OCI-LY3 (cell line): ENCODE results near the gene SRRM4.

Experiments used
- H2AFZ ChIP-seq: fragments of 200-600, 300-600 bp; shearing (Covaris generic); 2 replicates; pipeline ENCODE4 v1.6.0; 2014; ENCODE audit warnings: antibody characterized with exemption, low read depth, low read length
- H3K27ac ChIP-seq: fragments of 200-600, 300-600 bp; sonication (generic); 2 replicates; pipeline ENCODE4 v1.5.1; 2014; ENCODE audit warnings: mild to moderate bottlenecking, low read length, moderate library complexity, mixed read lengths
- H3K27me3 ChIP-seq: fragments of 200-600, 300-600 bp; sonication (generic); 2 replicates; pipeline ENCODE4 v1.6.1; 2014; ENCODE audit warnings: low read depth, low read length, mixed read lengths
- H3K36me3 ChIP-seq: fragments of 200-600, 300-600 bp; sonication (generic); replicated peaks from 2 replicates; pipeline ENCODE3; 2014; ENCODE audit warnings: low read depth, low read length, mixed read lengths
- H3K4me1 ChIP-seq: fragments of 300-600, 200-600 bp; sonication (generic); 2 replicates; pipeline ENCODE4 v1.6.1; 2014; ENCODE audit warnings: low read length, mixed read lengths
- H3K4me2 ChIP-seq: fragments of 200-600, 300-600 bp; sonication (generic); 2 replicates; pipeline ENCODE4 v1.6.1; 2014; ENCODE audit warnings: low read length, mixed read lengths
- H3K4me3 ChIP-seq: fragments of 300-600, 200-600 bp; sonication (generic); 2 replicates; pipeline ENCODE4 v1.5.1; 2014; ENCODE audit warnings: antibody characterized with exemption, mild to moderate bottlenecking, low read length, moderate library complexity
- H3K79me2 ChIP-seq: fragments of 300-600, 200-600 bp; shearing (Covaris generic); 2 replicates; pipeline ENCODE4 v1.6.1; 2014; ENCODE audit warnings: mild to moderate bottlenecking, low read length, mixed read lengths
- H3K9ac ChIP-seq: fragments of 300-600, 200-600 bp; shearing (Covaris generic); 2 replicates; pipeline ENCODE4 v1.6.0; 2014; ENCODE audit warnings: mild to moderate bottlenecking, low read length, moderate library complexity
- H3K9me3 ChIP-seq: fragments of 200-600, 300-600 bp; shearing (Covaris generic); 2 replicates; pipeline ENCODE4 v1.6.1; 2014; ENCODE audit warnings: low read length, mixed read lengths; ENCODE audit not compliant: insufficient read depth
- H4K20me1 ChIP-seq: fragments of 200-600, 300-600 bp; sonication (generic); 2 replicates; pipeline ENCODE4 v1.6.1; 2016; ENCODE audit warnings: low read length, mixed read lengths; ENCODE audit not compliant: insufficient read depth
- EZH2phosphoT487 ChIP-seq: fragments of 200-600 bp; shearing (Covaris generic); IDR thresholded peaks from 2 replicates; pipeline ENCODE4 v1.6.1; 2018; ENCODE audit warnings: antibody characterized with exemption, mixed run types, low read depth
- TF ChIP-seq, protein P1 (sequence below): fragments of 200-600, 300-600 bp; sonication (generic); IDR thresholded peaks from 2 replicates; pipeline ENCODE4 v1.5.1; 2014; ENCODE audit warnings: antibody characterized with exemption, low read length, low read depth

SRRM4 gene

DNA sequence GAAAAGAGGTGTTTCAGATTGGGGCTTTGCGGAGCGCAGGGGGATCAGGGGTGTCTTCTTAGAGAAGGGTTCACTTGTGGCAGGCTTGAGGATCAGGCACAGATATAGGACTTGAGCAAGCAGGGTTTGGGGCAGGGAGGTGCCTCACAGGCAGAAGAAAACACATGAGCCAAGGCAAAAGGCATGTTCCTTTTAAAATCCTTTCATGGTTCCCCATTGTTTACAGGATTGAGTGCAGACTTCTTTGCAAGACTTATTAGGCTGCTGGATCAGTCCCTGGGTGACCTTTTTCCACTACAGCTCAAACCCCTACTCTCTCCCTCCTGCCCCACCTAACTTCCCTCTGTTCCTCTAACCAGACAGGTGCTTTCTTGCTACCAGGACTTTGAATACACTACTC is 217.1 kb downstream of the SRRM4 start:
- Histone ChIP-seq H3K9me3 (no peaks in the 10 kb centered on the region), H4K20me1 (no peaks in the 10 kb centered on the region), H3K36me3 (no peaks in the 10 kb centered on the region), H3K4me2 (no peak overlapping the region), H2AFZ (no peak overlapping the region), H3K79me2 (no peaks in the 10 kb centered on the region), H3K4me1 (no peaks in the 10 kb centered on the region), H3K9ac (no peak overlapping the region), H3K27me3 (no peaks in the 10 kb centered on the region), H3K27ac (no peak overlapping the region), H3K4me3 (no peak overlapping the region)
- TF ChIP-seq, protein P1, sequence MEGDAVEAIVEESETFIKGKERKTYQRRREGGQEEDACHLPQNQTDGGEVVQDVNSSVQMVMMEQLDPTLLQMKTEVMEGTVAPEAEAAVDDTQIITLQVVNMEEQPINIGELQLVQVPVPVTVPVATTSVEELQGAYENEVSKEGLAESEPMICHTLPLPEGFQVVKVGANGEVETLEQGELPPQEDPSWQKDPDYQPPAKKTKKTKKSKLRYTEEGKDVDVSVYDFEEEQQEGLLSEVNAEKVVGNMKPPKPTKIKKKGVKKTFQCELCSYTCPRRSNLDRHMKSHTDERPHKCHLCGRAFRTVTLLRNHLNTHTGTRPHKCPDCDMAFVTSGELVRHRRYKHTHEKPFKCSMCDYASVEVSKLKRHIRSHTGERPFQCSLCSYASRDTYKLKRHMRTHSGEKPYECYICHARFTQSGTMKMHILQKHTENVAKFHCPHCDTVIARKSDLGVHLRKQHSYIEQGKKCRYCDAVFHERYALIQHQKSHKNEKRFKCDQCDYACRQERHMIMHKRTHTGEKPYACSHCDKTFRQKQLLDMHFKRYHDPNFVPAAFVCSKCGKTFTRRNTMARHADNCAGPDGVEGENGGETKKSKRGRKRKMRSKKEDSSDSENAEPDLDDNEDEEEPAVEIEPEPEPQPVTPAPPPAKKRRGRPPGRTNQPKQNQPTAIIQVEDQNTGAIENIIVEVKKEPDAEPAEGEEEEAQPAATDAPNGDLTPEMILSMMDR, result no peak

DNA sequence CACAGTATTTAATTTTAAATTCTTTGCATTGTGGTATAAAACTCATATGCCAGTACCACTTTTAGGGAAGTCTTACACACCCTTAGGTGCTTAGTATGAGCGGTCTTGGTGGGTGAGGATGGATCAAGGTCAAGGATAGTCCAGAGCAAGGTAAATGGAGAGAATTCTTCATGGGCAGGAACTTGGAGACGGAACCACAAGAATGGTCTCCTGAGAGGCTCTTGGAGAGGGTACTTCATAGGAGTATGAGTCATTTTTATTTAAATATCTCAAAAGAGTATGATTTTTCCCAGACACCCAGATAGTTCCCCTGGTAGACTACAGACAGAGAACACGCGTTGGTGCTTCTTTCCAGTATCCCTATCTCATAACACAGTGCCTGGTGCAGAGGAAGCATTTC is 219.3 kb downstream of the SRRM4 start:
- no peaks in the 10 kb centered on the region for H3K9me3 ChIP-seq
- H4K20me1 ChIP-seq, result no peaks in the 10 kb centered on the region
- H3K4me3 ChIP-seq, result no peak overlapping the region
- no peaks in the 10 kb centered on the region for H3K79me2 ChIP-seq
- no peaks in the 10 kb centered on the region for H3K36me3 ChIP-seq
- H3K4me1 ChIP-seq, result no peaks in the 10 kb centered on the region
- H3K9ac ChIP-seq, result no peak overlapping the region
- no peaks in the 10 kb centered on the region for H3K27me3 ChIP-seq
- H3K27ac ChIP-seq, result no peak overlapping the region
- TF ChIP-seq EZH2phosphoT487, result no peak
- TF ChIP-seq, protein P1, result no peak
- H2AFZ ChIP-seq, result no peak overlapping the region
- no peak overlapping the region for H3K4me2 ChIP-seq

DNA sequence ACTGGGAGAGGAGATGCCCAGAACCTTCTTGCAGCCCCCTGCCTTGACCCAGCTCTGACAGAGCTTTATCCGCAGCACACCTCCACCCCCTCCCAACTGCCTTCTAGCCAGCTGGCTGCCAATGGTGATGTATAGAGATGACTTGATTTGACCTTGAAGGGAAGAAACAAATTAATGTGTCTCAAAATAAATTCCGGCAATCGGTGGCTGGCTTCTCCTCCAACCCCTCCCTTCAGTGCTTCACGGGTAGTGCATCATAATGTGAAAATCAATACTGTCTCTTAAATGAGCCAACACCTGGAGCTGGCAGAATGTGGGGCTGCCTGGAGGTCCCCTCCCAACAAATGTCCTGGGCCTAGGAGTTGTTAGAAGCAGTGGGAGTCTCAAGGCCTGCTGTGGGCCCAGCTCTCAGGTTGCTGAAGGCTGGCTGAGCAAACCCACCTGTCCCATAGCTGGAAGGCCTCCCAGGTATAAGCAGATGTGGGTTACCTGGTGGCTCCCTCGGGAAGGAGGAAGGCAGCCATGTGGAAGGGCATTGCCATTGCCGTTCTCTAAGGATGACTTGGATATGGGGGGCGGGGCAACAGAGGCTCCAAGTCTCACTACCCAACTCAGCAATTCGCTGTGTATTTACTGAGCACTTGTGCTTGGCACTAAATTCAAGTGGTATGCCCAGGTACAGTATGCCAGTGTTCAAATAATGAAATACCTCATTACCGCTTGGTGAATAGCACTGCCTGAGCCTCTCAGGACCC is 220.6 kb downstream of the SRRM4 start:
- Histone ChIP-seq H2AFZ (no peak overlapping the region), H3K36me3 (no peaks in the 10 kb centered on the region), H3K27me3 (no peaks in the 10 kb centered on the region), H3K9ac (no peak overlapping the region), H3K4me1 (no peaks in the 10 kb centered on the region), H3K4me2 (no peak overlapping the region), H4K20me1 (no peaks in the 10 kb centered on the region), H3K79me2 (no peaks in the 10 kb centered on the region), H3K27ac (no peak overlapping the region), H3K9me3 (no peaks in the 10 kb centered on the region), H3K4me3 (no peak overlapping the region)
- TF ChIP-seq EZH2phosphoT487, result no peak
- TF ChIP-seq, protein P1, result no peak

DNA sequence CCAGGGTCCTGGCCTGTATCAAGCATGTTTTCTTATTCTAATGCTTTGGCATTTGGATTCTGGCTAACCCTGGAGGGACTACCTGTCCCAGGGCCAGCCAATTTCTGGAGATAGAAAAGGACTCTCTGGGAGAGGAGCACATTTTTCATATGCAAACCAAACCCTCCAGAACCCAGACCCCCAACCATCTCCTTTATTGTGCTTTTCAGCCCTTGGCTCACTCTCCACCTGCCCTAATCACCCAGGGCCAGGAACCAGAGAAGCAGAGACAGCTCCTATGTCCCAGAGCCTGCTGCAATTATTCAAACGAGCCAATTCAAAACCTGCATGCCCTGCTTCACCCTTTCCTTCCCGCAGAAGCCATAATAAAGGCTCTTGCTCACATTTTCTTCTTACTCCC is 221.2 kb downstream of the SRRM4 start:
- Histone ChIP-seq H3K36me3 (no peaks in the 10 kb centered on the region), H3K4me1 (no peaks in the 10 kb centered on the region), H3K27me3 (no peaks in the 10 kb centered on the region), H3K79me2 (no peaks in the 10 kb centered on the region), H3K4me2 (no peak overlapping the region), H4K20me1 (no peaks in the 10 kb centered on the region), H3K9ac (no peak overlapping the region), H2AFZ (no peak overlapping the region), H3K27ac (no peak overlapping the region), H3K9me3 (no peaks in the 10 kb centered on the region), H3K4me3 (no peak overlapping the region)
- TF ChIP-seq, protein P1, result no peak
- TF ChIP-seq EZH2phosphoT487, result no peak
